NT2/D1 (cell line): Measurements from ENCODE around the gene TATDN3.

Experiments
- SUZ12 ChIP-seq: IDR thresholded peaks from 2 replicates; pipeline ENCODE4 v1.6.1; 2011; ENCODE audit not compliant: insufficient read length, insufficient read depth; ENCODE audit errors: extremely low read depth
- YY1 ChIP-seq: IDR thresholded peaks from 2 replicates; pipeline ENCODE4 v1.6.1; 2011; ENCODE audit not compliant: insufficient read length, insufficient read depth

- TF ChIP-seq YY1 (no peak), SUZ12 (no peak)
These were observed 14.5 kb upstream of the TATDN3 start for GRCh38 chr1:212777151-212777550.
